HTERT RPE-1 (cell line): ENCODE data around the gene GGT5.

Source experiments
- in situ Hi-C: fragments of 300-500 bp; cut with MboI; formaldehyde crosslinking; loops from 4 replicates; pipeline ENCODE4 v1.14.3; 2020; ENCODE audit warnings: low sequenced_read_pairs

The GGT5 gene

DNA sequence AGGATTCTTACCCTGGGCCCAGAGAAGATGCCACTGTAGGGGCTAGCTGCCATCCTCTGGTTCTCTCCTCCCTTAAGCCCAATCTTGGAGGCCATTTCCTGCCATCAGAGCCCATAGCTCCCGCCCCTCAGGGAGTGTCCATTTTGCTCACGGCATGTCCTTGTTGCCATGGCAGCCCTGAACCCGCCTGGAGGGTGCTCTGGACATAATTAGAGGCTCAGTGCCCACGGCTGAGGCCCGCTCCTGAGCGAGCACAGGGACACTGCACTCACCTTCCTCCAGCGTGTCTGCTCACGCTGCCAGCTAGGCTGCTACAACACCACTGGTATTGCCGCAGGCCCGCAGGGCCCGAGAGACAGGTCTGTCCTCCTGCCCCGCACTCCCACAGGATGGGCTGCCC lies 74.7 kb downstream of the GGT5 start:
- in situ Hi-C loops, result no loop called here
